Hepatocyte (in vitro differentiated cells): ENCODE results near the gene RAPGEF6. TPM values are rescaled to one million over a fixed set of nuclear protein-coding genes. Genes with fewer than 3 reads are reported as not detected.
A peak's percentile ranks its signal among the peaks of the same experiment; 100 is the strongest.

Source experiments
- DNase-seq: peaks from one replicate; pipeline ENCODE4 v3.0.0-alpha.2; 2016; ENCODE audit warnings: low spot score
- H2AFZ ChIP-seq: fragments of 200-600 bp; sonication (generic); 2 replicates; pipeline ENCODE4 v1.6.0; 2016; ENCODE audit warnings: antibody characterized with exemption, mild to moderate bottlenecking
- H3K27ac ChIP-seq: fragments of 200-600 bp; sonication (generic); 2 replicates; pipeline ENCODE4 v1.5.1; 2016; ENCODE audit warnings: mild to moderate bottlenecking
- H3K27me3 ChIP-seq: fragments of 200-600 bp; sonication (generic); 2 replicates; pipeline ENCODE4 v1.6.1; 2016
- H3K36me3 ChIP-seq: fragments of 200-600 bp; sonication (generic); replicated peaks from 2 replicates; pipeline ENCODE4 v1.5.1; 2016; ENCODE audit warnings: low read depth; ENCODE audit not compliant: insufficient read depth
- H3K4me1 ChIP-seq: fragments of 200-600 bp; sonication (generic); 2 replicates; pipeline ENCODE4 v1.5.1; 2016; ENCODE audit warnings: mild to moderate bottlenecking, moderate library complexity; ENCODE audit not compliant: insufficient read depth
- H3K4me2 ChIP-seq: fragments of 200-600 bp; sonication (generic); 2 replicates; pipeline ENCODE4 v1.6.0; 2016
- H3K4me3 ChIP-seq: fragments of 200-600 bp; sonication (generic); 2 replicates; pipeline ENCODE4 v1.5.1; 2016; ENCODE audit warnings: mild to moderate bottlenecking
- H3K79me2 ChIP-seq: fragments of 200-600 bp; sonication (generic); 2 replicates; pipeline ENCODE4 v1.6.0; 2017; ENCODE audit warnings: mild to moderate bottlenecking
- H3K9me2 ChIP-seq: fragments of 200-600 bp; sonication (generic); replicated peaks from 2 replicates; pipeline ENCODE4 v1.6.0; 2017; ENCODE audit warnings: mild to moderate bottlenecking; ENCODE audit not compliant: insufficient read depth
- H3K9me3 ChIP-seq: fragments of 200-600 bp; sonication (generic); 2 replicates; pipeline ENCODE4 v1.5.1; 2016; ENCODE audit warnings: low read depth, mild to moderate bottlenecking
- H4K20me1 ChIP-seq: fragments of 200-600 bp; sonication (generic); 2 replicates; pipeline ENCODE4 v1.6.0; 2016; ENCODE audit warnings: mild to moderate bottlenecking; ENCODE audit not compliant: insufficient read depth, poor library complexity, severe bottlenecking
- EZH2 ChIP-seq: fragments of 200-600 bp; sonication (generic); IDR thresholded peaks from 2 replicates; pipeline ENCODE4 v1.6.1; 2016; ENCODE audit warnings: antibody characterized with exemption, mild to moderate bottlenecking, borderline replicate concordance
- EZH2phosphoT487 ChIP-seq: fragments of 200-600 bp; sonication (generic); IDR thresholded peaks from one replicate; pipeline ENCODE4 v1.6.1; 2018; ENCODE audit warnings: antibody characterized with exemption, mild to moderate bottlenecking, low read depth, moderate library complexity; ENCODE audit not compliant: unreplicated experiment, severe bottlenecking
- WGBS: methylation state at CpG from one replicate; pipeline ENCODE4 v1.1.6; 2016; ENCODE audit warnings: low lambda C conversion rate; ENCODE audit errors: missing lambda C conversion rate; 5-methylcytosine and 5-hydroxymethylcytosine counted together
- polyA plus RNA-seq: library from polyadenylated mRNA; unstranded; fragments of >200 nt; fragmentation: Nextera tagmentation; extraction: Ambion mirVana; gene quantifications from 2 replicates; pipeline ENCODE4 v1.2.1, GENCODE V29; 2016
- total RNA-seq: library from RNA; depleted of rRNA; stranded (reverse); fragments of >200 nt; gene quantifications from 2 replicates; pipeline ENCODE4 v1.2.3, GENCODE V29; 2014
- TF ChIP-seq, protein P1 (sequence below): fragments of 200-600 bp; sonication (generic); IDR thresholded peaks from 2 replicates; pipeline ENCODE4 v1.5.1; 2016; ENCODE audit warnings: antibody characterized with exemption, mild to moderate bottlenecking; ENCODE audit not compliant: poor library complexity

RAPGEF6 gene
- total and polyA plus RNA-seq, 2 experiments from 2014 or later, result 4.7 to 13.3 TPM

DNA sequence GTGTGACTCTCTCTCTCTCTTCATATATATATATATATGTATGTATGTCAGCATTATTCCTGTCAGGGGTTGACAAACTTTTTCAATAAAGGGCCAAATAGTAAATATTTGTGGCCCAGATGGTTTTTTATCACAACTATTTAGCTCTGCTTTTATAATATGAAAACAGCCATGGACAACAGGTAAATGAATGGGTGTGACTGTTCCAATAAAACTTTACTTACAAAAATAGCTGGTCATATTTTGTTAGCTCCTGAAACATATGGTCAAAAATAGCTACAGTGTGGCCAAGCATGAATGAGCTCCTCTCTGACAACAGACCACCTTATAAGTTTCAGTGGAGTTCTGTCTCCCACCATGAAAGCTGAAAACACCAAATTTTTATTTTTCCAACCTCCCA, 21.6 kb downstream of the RAPGEF6 start:
- Histone ChIP-seq H3K27ac (no peak overlapping the region), H3K4me3 (no peak overlapping the region), H3K4me1 (peaks cover 19% of the 10 kb centered on the region), H3K27me3 (no peaks in the 10 kb centered on the region), H2AFZ (no peak overlapping the region), H3K79me2 (peaks cover 86% of the 10 kb centered on the region), H3K9me3 (no peaks in the 10 kb centered on the region), H4K20me1 (no peaks in the 10 kb centered on the region), H3K9me2 (no peaks in the 10 kb centered on the region), H3K4me2 (no peak overlapping the region), H3K36me3 (no peaks in the 10 kb centered on the region)
- TF ChIP-seq EZH2, result no peak
- TF ChIP-seq, protein P1, sequence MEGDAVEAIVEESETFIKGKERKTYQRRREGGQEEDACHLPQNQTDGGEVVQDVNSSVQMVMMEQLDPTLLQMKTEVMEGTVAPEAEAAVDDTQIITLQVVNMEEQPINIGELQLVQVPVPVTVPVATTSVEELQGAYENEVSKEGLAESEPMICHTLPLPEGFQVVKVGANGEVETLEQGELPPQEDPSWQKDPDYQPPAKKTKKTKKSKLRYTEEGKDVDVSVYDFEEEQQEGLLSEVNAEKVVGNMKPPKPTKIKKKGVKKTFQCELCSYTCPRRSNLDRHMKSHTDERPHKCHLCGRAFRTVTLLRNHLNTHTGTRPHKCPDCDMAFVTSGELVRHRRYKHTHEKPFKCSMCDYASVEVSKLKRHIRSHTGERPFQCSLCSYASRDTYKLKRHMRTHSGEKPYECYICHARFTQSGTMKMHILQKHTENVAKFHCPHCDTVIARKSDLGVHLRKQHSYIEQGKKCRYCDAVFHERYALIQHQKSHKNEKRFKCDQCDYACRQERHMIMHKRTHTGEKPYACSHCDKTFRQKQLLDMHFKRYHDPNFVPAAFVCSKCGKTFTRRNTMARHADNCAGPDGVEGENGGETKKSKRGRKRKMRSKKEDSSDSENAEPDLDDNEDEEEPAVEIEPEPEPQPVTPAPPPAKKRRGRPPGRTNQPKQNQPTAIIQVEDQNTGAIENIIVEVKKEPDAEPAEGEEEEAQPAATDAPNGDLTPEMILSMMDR, result no peak
- TF ChIP-seq EZH2phosphoT487, result no peak
- no peak for DNase-seq

DNA sequence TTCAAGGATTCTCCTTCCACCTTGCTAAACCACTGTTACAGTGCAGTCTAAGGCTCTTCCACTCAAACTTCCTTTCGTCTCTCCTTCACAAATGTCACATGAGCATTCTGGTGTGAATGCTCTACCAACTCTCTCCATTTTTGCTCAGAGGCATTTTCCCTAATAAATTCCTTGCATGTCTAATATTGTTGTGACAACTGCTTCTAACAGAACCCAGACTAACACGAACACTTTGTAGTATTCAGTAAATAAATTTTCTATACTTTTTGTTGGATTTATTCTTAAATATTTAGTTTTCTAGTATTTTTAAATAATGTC, 24.0 kb downstream of the RAPGEF6 start:
- Histone ChIP-seq H2AFZ (no peak overlapping the region), H3K9me2 (no peaks in the 10 kb centered on the region), H3K79me2 (peaks cover 86% of the 10 kb centered on the region), H3K27me3 (no peaks in the 10 kb centered on the region), H3K4me3 (no peak overlapping the region), H3K9me3 (no peaks in the 10 kb centered on the region), H3K27ac (peak overlapping the region; percentile 22), H3K4me2 (peak overlapping the region; percentile 38), H3K36me3 (no peaks in the 10 kb centered on the region), H3K4me1 (peaks cover 19% of the 10 kb centered on the region), H4K20me1 (peaks cover 5% of the 10 kb centered on the region)
- DNase-seq, result no peak
- WGBS, result 91% methylated on average over 2 of the region's 2 CpGs
- TF ChIP-seq, protein P1, result no peak
- no peak for TF ChIP-seq EZH2

DNA sequence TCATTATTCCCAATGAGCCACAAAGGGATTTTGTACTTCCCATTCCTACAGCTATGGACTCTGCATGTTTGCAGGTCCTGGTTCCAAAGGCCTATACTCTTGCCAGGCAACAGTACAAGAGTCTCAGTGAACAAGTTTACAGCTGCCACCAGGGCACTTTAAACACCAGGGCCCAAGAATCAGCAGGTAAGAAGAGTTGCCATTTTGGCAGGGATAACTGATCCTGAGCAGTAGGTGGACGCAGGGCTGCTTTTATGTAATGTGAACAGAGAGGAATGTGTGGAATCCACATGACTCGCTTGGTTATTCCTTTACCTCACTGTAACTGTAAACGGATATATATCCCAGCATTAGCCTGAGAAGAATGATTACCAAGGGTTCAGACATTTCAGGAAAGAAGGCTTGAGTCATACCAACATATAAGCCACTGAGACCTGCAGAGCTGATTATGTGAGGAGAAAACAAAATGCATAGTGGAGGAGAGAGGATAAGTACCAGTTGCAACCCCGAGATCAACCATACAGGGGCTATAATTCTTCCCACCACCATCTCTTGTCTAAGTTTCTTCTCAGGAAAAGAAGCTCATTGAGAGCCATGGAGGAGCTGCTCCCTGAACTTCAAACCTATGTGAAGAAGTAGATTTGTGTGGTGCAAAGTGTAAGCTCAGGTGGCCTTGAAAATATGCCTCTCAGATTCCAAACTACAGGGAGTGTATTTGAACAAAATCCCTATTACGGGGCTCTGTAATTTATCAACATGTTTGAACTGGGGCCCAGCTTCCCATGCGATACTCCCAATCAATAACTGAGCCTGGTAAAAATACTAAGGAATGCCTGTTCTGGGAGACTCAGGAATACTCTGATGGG, 24.6 kb downstream of the RAPGEF6 start:
- Histone ChIP-seq H3K36me3 (no peaks in the 10 kb centered on the region), H3K4me2 (peak overlapping the region; percentile 38), H3K27ac (peak overlapping the region; percentile 43), H3K27me3 (no peaks in the 10 kb centered on the region), H3K79me2 (peaks cover 84% of the 10 kb centered on the region), H3K4me1 (peaks cover 19% of the 10 kb centered on the region), H3K9me3 (no peaks in the 10 kb centered on the region), H3K4me3 (no peak overlapping the region), H4K20me1 (peaks cover 5% of the 10 kb centered on the region), H3K9me2 (no peaks in the 10 kb centered on the region), H2AFZ (no peak overlapping the region)
- peak; percentile 34 for DNase-seq
- no peak for TF ChIP-seq EZH2
- TF ChIP-seq, protein P1, result no peak
- WGBS, result 53% methylated on average over 6 of the region's 6 CpGs
